ENCODE measurements around the gene HCK.

HCK gene

DNA sequence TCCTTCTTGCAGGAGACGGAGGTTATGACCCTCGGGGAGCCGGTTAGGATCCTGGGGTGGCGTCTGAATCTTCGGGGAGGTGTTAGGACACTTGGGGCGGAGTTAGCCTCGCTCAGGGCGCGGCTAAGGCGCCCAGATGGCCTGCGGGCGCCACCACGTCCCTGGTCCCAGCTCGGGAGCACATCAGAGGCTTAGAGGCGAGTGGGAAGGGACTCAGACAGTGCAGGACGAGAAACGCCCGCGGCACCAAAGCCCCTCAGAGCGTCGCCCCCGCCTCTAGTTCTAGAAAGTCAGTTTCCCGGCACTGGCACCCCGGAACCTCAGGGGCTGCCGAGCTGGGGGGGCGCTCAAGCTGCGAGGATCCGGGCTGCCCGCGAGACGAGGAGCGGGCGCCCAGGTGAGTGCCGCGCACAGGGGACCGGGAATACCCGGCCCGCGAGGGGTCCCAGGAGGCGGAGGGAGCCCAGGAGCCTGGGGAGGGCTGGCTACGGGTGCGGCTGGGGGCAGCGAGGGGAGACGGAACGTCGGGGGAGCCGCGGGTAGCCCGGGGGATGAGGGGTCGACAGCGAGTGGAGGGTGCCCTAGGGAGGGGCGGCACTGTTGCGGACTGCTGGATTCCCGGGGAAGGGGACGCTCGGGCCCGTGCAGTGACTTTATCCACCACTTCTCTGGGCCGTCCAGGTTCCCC is at the start of gene HCK:
Gene HCK, plus strand, starts transcription at position 153 of the 688 bp plus-strand sequence.
- peak; percentile 48 for DNase-seq

DNA sequence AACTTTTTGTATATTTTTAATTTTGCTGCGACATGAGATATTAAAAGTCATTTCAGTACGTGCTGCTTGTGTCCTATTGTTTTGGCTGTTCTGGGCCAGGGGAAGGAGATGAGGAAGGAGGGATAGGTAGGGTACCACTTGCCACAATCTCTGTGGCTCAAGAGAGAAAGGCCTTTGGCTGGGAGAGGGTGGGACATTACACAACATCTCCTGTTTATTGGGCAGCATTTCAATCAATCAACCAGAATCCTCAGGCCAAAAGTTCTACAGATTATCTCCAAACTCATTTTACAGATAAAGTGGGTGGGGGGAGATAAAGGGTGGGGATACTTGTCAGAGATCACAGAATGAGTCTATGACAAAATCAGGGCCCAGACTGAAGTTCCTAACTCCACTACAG is 48.7 kb upstream of the HCK start:
- DNase-seq: no peak

DNA sequence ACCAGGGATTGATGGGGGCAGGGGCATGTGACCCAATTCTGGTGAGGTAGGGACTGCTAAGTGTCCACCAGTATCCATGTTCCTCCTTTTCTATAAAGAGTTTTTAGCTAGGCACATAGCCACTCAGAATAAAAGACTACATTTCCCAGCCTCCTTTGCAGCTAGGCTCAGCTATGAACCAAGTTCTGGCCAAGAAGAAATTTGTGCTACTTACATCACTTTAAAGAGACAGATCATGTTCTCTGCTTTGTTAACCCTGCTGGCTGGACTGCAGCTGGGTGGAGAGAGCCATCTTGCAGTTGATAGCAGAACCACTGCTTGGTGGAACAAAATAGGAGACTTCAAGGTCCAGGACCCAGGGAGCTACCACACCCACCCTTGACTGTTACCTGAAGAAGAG is 47.1 kb upstream of the HCK start:
- DNase-seq: peak; percentile 15

DNA sequence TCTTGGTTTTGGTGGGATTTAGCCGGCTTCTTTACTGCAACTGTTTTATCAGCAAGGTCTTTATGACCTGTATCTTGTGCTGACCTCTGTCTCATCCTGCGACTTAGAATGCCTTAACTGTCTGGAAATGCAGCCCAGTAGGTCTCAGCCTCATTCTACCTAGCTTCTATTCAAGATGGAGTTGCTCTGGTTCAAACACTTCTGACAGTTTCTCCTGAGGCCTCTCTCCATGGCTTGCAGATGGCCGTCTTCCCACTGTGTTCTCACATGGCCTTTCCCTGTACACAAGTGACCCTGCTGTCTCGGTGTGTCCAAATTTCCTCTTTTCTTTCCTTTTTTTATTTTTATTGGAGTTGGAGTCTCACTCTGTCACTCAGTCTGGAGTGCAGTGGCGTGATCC is 46.0 kb upstream of the HCK start:
- no peak for DNase-seq

- peak; percentile 51 for DNase-seq
Measured at GRCh38 chr20:32006841-32007786, 44.9 kb upstream of the HCK start.

GRCh38 chr20:32007787-32008616 is 44.0 kb upstream of the HCK start:
- peak; percentile 23 for DNase-seq

- DNase-seq: no peak
Measured at GRCh38 chr20:32009564-32009963, 42.5 kb upstream of the HCK start.

DNA sequence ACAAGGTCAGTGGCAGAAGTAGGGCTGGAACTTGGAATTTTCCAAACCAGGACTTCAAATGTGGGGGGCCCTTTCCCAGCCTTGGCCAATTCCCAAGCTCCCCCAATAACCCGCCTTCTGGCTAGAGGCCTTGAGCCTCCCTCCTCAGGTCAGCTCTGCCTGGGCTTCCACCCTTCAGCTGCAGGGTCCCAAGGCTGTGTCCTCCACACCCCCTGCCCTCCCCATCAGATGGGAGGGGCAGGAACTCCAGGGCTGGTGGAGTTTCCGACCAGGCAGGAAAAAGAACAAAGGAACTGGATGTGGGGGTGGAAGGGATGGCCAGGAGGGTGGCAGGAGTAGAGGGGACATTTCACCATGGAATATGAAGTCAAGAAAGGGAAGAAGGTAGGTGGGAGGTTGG is 41.9 kb upstream of the HCK start, which contains the start of gene CCM2L:
Gene CCM2L, plus strand, starts transcription at position 338 of the 400 bp plus-strand sequence. Its CDS starts 17 bp downstream, at position 355.
- no peak for DNase-seq

DNA sequence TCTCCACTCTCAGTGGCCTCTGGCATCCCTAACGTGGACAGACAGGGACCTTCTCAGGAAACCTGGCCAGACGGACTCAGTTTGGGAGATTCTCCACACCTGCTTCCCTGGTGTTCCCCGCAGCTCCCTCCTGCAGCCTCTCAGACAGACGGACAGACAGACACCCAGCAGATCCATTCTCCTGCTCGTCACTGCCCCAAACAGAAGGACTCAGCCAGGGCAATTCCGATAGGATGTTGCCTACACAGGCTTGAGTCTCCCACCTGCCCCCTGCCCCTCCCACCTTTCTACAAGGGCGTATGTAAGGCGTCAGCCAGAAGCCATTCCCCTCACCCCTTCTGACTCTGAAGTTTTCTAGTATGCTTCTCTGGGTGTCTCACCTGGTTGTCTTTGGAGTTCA is 41.4 kb upstream of the HCK start:
- no peak for DNase-seq

DNA sequence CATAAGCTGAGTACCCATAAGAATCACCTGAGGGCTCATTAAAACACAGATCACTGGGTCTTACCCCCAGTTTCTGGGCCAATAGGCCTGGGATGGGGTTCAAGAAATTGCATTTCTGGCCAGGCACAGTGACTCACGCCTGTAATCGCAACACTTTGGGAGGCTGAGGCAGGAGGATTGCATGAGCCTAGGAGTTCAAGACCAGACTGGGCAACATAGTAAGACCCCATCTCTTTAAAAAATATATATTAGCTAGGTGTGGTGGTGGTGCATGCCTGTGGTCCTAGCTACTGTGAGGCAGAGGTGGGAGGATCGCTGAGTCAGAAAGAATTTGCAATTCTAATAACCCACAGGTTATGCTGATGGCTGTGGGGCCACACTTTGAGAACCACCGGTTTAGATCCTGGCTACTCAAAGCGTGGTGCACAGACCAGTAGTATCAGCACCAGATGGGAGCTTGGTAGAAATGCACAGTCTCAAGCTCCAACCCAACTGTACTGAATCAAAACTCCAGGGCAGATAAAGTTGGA is 39.8 kb upstream of the HCK start:
- DNase-seq: no peak

DNA sequence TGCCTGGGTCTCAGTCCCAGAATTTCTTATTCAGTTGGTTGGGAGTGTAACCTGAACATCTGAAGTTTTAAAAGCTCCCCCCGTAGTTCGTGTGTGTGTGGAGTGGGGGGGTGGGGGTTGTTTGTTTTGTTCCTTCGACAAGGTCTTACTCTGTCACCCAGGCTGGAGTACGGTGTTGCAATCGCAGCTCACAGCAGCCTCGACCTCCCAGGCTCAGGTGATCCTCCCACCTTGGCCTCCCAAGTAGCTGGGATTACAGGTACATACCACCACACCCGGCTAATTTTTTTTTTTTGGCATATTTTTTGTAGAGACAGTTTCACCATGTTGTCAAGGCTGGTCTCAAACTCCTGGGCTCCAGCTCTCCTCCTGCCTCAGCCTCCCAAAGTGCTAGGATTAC is 38.7 kb upstream of the HCK start:
- DNase-seq: no peak

- DNase-seq: peak; percentile 98
Measured at GRCh38 chr20:32017711-32018251, 34.3 kb upstream of the HCK start.

GRCh38 chr20:32018269-32019155 is 33.5 kb upstream of the HCK start:
- peak; percentile 97 for DNase-seq

GRCh38 chr20:32019156-32019510 is 32.9 kb upstream of the HCK start:
- peak; percentile 81 for DNase-seq

DNA sequence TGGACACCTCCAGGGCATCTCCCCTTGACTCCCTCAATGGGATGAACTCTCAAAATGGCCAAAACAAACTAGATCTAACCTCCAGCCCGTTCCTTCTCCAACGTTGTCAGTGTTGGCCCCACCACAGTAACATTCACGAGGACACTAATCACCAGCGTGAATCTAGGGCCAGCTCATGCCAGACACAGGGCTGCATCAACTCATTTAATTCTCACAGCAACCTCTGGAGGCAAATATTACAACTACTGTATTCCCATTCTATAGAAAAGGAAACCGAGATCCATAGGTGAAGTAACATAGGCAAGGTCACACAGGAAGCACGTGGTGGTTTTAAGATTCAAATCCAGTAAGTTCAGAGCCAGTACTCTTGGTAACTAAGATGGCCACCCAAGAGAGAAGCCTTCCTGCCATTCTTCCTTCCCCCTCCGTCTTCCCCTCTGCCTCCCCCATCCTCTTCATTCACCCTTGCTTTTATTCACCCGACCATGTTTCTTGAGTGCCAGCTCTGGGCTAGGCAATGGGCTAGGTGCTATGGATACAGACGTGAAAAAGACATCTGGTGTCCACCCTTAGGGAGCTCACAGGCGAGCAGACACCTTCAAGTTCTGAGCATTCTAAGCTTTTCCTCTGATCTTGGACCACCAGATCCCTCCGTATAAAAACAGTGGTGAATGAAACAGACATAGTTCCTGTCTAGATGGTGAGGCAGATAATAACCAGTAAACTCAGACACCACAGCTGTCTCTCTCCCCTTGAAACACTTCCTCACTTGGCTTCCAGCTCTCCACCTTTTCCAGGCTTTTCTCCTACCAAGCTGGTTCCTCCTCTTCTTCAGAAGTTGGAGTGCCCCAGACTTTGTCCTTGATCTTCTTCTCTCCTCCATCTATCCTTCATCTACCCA is 32.2 kb upstream of the HCK start:
- no peak for DNase-seq

DNA sequence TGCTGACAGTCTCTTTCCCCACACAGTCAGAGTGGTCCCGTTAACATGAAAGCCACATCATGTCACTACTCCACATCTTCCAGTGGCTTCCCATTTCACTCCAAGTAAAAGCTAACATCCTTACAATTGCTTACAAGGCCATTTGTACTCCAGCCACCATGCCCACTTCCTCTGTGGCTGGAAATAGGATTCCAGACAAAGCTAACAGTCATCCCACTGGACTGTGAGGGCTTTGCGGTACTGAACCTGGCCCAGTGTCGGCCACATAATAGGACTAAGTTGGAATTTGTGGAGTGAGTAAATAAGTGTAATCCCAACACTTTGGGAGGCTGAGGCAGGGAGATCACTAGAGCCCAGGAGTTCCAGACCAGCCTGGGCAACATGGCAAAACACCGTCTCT is 31.0 kb upstream of the HCK start:
- no peak for DNase-seq

DNA sequence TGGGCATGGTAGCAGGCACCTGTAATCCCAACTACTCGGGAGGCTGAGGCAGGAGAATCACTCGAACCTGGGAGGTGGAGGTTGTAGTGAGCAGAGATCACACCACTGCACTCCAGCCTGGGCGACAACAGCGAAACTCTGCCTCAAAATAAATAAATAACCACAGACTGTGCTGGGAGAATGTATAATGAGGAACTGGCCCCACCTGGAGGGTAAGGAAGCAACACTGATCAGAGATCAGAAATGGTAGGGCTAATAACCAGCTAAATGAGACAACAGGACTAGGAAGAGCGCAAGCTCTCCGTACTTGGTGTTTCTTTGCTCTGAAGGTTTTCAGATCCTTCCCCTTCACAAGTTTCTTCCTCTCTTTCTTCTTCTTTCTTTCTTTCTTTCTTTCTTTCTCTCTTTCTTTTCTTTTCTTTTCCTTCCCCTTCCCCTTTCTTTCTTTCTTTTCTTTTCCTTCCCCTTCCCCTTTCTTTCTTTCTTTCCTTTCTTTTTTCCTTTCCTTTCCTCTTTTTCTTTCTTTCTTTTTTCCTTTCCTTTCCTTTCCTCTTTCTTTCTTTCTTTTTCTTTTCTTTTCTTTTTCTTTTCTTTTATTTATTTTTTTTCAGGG is 27.3 kb upstream of the HCK start:
- DNase-seq: peak; percentile 13

DNA sequence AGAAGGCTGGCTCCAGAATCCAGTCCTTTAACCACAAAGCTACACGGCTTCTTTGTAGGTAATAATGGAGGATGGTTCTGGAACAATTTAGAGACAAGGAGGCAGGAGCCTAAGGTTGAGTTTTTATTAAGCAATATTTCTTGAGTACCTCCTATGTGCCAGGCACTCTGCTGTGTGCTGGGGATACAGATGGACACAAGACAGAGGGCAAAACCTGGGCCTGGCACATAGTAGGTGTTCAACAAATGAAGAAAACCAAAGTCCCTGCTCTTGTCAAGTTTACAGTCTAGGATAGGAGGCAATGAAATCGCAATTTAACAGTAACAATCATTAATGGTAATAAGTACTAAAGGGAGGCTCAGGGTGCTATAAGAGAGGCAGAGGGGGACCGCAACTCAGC is 24.4 kb upstream of the HCK start:
- DNase-seq: no peak

DNA sequence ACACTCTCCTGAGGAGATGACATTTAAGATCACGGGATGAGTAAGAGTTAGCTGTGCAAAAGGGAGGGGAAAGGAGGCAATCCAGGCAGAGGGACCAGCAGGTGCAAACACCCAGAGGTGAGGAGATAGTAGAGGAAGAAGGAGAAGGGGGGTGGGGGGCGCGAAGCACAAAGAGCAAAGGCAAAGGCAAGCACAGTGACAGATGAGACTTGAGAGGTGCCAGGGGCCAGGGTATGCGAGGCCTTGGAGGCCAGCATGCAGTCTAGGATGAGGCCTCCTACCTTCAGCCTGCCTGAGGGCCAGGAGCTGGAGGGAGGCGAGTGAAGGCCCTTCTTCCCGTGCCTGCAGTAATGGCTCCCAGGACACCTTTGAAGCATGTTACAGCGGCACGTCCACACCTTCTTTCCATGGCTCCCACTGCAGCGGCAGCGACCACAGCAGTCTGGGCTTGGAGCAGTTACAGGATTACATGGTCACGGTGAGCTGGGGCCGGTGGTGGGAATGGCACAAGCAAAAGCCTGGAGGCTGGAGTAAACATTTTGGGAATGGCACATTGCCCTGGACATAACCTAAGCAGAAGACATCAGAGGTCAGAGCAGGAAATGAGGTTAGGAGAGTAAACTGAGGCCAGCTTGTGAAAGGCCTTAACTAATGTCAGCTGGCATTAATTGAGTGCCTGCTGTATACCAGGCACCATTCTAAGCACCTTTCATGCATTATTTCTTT is 23.2 kb upstream of the HCK start:
- peak; percentile 44 for DNase-seq
